Anterior cingulate cortex (tissue), 58 donors: ENCODE data around the gene PSTPIP2.

Source experiments
- DNase-seq, 58 donors: peaks; one replicate each; lab custom pipeline; 2025; lab: John Stamatoyannopoulos, UW

The PSTPIP2 gene

GRCh38 chr18:45945669-45946068 lies 126.4 kb downstream of the PSTPIP2 start:
- DNase-seq = no peak

- no peak for DNase-seq
Measured at GRCh38 chr18:45940724-45941123, 131.3 kb downstream of the PSTPIP2 start.

GRCh38 chr18:45939236-45939635 lies 132.8 kb downstream of the PSTPIP2 start:
- DNase-seq = no peak

GRCh38 chr18:45938488-45938935 lies 133.5 kb downstream of the PSTPIP2 start:
- DNase-seq = no peak

GRCh38 chr18:45935591-45936335 lies 136.3 kb downstream of the PSTPIP2 start:
- no peak for DNase-seq
